NB4 (cell line): ENCODE data around the gene PBX3.

Source experiments
- MAX ChIP-seq: IDR thresholded peaks from 2 replicates; pipeline ENCODE4 v1.6.1; 2011; ENCODE audit warnings: low read depth, low read length
- MYC ChIP-seq: IDR thresholded peaks from 2 replicates; pipeline ENCODE4 v1.6.1; 2011; ENCODE audit warnings: low read depth, low read length
- POLR2A ChIP-seq: IDR thresholded peaks from 2 replicates; pipeline ENCODE4 v1.6.1; 2011; ENCODE audit warnings: mild to moderate bottlenecking; ENCODE audit not compliant: insufficient read length; ENCODE audit errors: extremely low read depth
- TF ChIP-seq, protein P1 (sequence below): IDR thresholded peaks from one replicate; pipeline ENCODE4 v1.5.1; 2012; ENCODE audit warnings: low read depth, low read length

- TF ChIP-seq POLR2A (no peak), MYC (no peak), MAX (no peak)
- TF ChIP-seq, protein P1, sequence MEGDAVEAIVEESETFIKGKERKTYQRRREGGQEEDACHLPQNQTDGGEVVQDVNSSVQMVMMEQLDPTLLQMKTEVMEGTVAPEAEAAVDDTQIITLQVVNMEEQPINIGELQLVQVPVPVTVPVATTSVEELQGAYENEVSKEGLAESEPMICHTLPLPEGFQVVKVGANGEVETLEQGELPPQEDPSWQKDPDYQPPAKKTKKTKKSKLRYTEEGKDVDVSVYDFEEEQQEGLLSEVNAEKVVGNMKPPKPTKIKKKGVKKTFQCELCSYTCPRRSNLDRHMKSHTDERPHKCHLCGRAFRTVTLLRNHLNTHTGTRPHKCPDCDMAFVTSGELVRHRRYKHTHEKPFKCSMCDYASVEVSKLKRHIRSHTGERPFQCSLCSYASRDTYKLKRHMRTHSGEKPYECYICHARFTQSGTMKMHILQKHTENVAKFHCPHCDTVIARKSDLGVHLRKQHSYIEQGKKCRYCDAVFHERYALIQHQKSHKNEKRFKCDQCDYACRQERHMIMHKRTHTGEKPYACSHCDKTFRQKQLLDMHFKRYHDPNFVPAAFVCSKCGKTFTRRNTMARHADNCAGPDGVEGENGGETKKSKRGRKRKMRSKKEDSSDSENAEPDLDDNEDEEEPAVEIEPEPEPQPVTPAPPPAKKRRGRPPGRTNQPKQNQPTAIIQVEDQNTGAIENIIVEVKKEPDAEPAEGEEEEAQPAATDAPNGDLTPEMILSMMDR, result no peak
These were observed 137.0 kb downstream of the PBX3 start for GRCh38 chr9:125884218-125884595.
